Activated CD8-positive, alpha-beta T cell treated with anti-CD3 and anti-CD28 coated beads for 36 hours (primary cell): ENCODE measurements around the gene GPR158. TPM values are rescaled to one million over a fixed set of nuclear protein-coding genes. Genes with fewer than 3 reads are reported as not detected.

Source experiments
- ATAC-seq: fragments of 200-7000 bp; cut with Tn5 transposase; one replicate; pipeline ENCODE4 v1.10.0; 2021; ENCODE audit warnings: mild to moderate bottlenecking, moderate library complexity
- CTCF ChIA-PET: fragments of 350-600 bp; sonication (Branson Sonifier 250); formaldehyde crosslinking; loops from one replicate; lab custom pipeline; 2021; ENCODE audit warnings: antibody characterized with exemption; lab: Charles Lee
- POLR2A ChIA-PET: fragments of 350-600 bp; sonication (Branson Sonifier 250); formaldehyde crosslinking; loops from one replicate; lab custom pipeline; 2021; ENCODE audit warnings: antibody characterized with exemption; lab: Charles Lee
- DNase-seq: peaks from one replicate; pipeline ENCODE4 v3.0.0-alpha.2; 2020
- H3K27ac Mint-ChIP-seq: one replicate; pipeline ENCODE4 v1.8.0; 2021; ENCODE audit warnings: mild to moderate bottlenecking, mixed read lengths
- H3K27me3 Mint-ChIP-seq: one replicate; pipeline ENCODE4 v1.8.0; 2021; ENCODE audit warnings: mixed read lengths
- H3K36me3 Mint-ChIP-seq: one replicate; pipeline ENCODE4 v1.8.0; 2021; ENCODE audit warnings: low read depth, mixed read lengths
- H3K4me1 Mint-ChIP-seq: one replicate; pipeline ENCODE4 v1.8.0; 2021; ENCODE audit warnings: low read depth, mixed read lengths
- H3K4me3 Mint-ChIP-seq: one replicate; pipeline ENCODE4 v1.8.0; 2021; ENCODE audit warnings: mild to moderate bottlenecking, moderate library complexity, mixed read lengths
- H3K9me3 Mint-ChIP-seq: one replicate; pipeline ENCODE4 v1.8.0; 2021; ENCODE audit warnings: mixed read lengths
- intact Hi-C: fragments of 100-400 bp; cut with micrococcal nuclease; formaldehyde crosslinking; loops from one replicate; pipeline ENCODE4 v1.10.0; 2022
- total RNA-seq, 2 experiments: library from RNA; stranded (reverse); gene quantifications; one replicate each; pipeline ENCODE4 v1.2.3, GENCODE V29; 2021
- TF ChIP-seq, protein P1 (sequence below): fragments of 200-600 bp; IDR thresholded peaks from one replicate; pipeline ENCODE4 v1.8.0; 2022; ENCODE audit warnings: antibody characterized with exemption, mild to moderate bottlenecking

GPR158 gene
- total RNA-seq, 2 experiments from 2014 or later, result not detected

DNA sequence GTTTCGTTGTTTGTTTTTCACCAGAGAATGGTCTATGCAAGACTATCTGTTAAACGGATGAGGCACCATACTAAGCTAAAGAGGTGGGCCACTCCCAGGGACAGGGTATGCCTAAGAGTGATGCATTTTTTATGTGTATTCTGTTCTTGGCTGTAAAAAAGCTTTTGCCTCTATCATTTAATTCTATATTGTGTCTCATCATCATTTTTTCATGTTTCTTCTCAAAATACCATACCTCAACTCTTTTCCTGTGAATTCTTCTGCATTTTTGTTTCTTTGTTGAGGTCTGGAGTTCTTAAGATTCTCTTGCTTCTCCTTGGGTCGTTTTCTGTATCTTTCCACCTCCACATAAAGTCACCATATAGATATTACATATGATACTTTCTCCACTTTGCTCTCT, 357.4 kb downstream of the GPR158 start:
- POLR2A ChIA-PET, result no interaction called here
- H3K4me3 Mint-ChIP-seq, result no peak overlapping the region
- DNase-seq (no peak), ATAC-seq (no peak)
- H3K9me3 Mint-ChIP-seq, result no peaks in the 10 kb centered on the region
- intact Hi-C loops, result no loop called here
- TF ChIP-seq, protein P1, sequence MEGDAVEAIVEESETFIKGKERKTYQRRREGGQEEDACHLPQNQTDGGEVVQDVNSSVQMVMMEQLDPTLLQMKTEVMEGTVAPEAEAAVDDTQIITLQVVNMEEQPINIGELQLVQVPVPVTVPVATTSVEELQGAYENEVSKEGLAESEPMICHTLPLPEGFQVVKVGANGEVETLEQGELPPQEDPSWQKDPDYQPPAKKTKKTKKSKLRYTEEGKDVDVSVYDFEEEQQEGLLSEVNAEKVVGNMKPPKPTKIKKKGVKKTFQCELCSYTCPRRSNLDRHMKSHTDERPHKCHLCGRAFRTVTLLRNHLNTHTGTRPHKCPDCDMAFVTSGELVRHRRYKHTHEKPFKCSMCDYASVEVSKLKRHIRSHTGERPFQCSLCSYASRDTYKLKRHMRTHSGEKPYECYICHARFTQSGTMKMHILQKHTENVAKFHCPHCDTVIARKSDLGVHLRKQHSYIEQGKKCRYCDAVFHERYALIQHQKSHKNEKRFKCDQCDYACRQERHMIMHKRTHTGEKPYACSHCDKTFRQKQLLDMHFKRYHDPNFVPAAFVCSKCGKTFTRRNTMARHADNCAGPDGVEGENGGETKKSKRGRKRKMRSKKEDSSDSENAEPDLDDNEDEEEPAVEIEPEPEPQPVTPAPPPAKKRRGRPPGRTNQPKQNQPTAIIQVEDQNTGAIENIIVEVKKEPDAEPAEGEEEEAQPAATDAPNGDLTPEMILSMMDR, result no peak
- H3K27ac Mint-ChIP-seq, result no peak overlapping the region
- H3K4me1 Mint-ChIP-seq, result no peaks in the 10 kb centered on the region
- CTCF ChIA-PET, result no interaction called here
- H3K36me3 Mint-ChIP-seq, result no peaks in the 10 kb centered on the region
- H3K27me3 Mint-ChIP-seq, result no peaks in the 10 kb centered on the region

DNA sequence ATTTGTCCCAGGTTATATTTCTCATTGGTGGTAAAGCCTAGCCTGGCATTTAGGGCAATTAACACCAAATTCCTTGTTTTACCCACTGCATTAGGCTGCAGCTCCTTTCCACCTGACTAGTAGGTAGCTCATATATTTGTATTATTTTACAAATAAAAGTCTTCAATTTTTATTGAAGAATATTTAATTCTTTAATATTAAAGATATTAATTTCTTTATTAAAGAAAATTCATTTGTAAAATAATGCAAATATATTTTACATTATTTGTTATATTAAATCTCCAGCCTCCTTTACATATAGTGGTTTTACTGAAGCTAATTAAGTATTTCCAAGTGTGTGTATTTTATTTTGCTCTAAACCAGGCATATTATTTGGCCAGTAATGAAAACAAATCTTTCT, 361.2 kb downstream of the GPR158 start:
- no peaks in the 10 kb centered on the region for H3K36me3 Mint-ChIP-seq
- POLR2A ChIA-PET, result no interaction called here
- DNase-seq, result no peak
- H3K4me3 Mint-ChIP-seq, result no peak overlapping the region
- H3K4me1 Mint-ChIP-seq, result no peaks in the 10 kb centered on the region
- TF ChIP-seq, protein P1, result no peak
- intact Hi-C loops, result no loop called here
- CTCF ChIA-PET, result no interaction called here
- H3K27me3 Mint-ChIP-seq, result no peaks in the 10 kb centered on the region
- no peak for ATAC-seq
- H3K9me3 Mint-ChIP-seq, result no peaks in the 10 kb centered on the region
- H3K27ac Mint-ChIP-seq, result no peak overlapping the region

DNA sequence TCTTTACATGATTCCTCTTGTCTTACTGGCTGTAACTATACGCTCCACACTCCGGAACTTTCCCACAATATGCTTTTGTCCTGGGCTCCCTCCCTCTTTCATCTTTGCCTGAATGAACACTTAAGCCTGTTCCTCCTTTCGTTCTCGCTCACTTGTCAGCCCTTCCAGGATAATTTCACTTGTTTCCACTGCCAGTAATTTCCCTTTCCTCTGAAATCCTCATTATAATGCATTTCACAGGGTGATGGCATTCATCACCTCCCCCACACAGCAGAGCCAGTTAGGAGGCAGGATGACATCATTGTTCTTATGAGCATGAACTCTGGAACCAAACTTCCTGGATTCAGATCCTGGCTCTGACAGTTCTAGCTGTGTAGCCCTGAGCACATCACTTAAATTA, 372.6 kb downstream of the GPR158 start:
- Mint-ChIP-seq H3K36me3 (no peaks in the 10 kb centered on the region), H3K27me3 (no peaks in the 10 kb centered on the region)
- POLR2A ChIA-PET, result no interaction called here

DNA sequence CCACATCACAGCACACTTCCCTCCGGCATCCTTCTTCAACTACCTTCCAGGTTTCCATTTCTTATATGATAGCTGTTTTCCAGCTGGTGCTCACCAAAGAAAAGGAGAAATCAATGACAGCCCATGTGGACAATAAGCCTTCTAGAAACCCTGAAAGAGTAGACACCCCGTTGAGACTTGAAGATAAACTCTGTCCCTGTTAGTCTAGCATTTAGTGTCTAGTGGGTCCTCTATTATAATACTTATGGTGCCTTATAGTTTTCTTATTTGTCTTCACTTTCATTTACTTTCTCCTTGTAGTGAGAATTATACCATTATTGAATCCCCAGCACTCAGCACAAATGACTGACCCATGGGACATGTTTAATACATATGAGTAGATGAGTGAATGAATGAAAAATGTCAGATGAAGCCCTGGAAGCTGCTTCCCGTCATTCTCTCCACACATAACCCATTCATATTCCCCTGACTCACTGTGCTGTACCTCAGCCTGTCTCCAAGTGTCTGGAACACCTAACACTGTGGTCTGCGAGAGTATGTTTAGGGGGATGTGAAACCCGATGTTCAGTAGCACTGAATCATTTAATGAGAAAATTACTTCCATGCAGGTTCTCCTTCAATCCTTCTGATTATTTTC, 377.6 kb downstream of the GPR158 start:
- Mint-ChIP-seq H3K36me3 (no peaks in the 10 kb centered on the region), H3K4me3 (no peak overlapping the region), H3K27me3 (no peaks in the 10 kb centered on the region), H3K4me1 (no peaks in the 10 kb centered on the region), H3K9me3 (no peaks in the 10 kb centered on the region), H3K27ac (no peak overlapping the region)
- ChIA-PET CTCF (no interaction called here), POLR2A (no interaction called here)
- DNase-seq (no peak), ATAC-seq (no peak)
- TF ChIP-seq, protein P1, result no peak
- intact Hi-C loops, result no loop called here

More for the DNA sequence above, 372.6 kb downstream of the GPR158 start:
- Mint-ChIP-seq H3K4me3 (no peak overlapping the region), H3K9me3 (no peaks in the 10 kb centered on the region), H3K27ac (no peak overlapping the region), H3K4me1 (no peaks in the 10 kb centered on the region)
- TF ChIP-seq, protein P1, result no peak
- DNase-seq (no peak), ATAC-seq (no peak)
- intact Hi-C loops, result no loop called here
- CTCF ChIA-PET, result no interaction called here

DNA sequence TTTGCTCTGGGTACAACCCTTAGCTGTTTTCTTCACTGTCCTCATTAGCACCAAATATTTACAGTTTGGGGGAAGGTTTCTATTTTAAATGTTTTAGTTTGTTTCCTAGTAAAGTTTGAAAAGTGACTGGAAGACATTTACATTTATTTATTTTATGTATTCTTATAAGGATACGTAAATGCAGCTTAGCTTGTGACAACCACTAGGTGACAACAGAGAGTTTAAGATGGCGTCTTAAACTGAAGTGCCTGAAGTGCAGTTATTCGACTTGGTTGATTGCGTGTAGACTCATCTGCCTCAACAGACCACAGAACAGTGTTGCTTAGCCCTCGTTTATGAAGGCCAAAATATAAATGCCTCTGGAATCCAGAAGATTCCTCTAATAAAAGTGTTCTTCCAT, 381.1 kb downstream of the GPR158 start:
- Mint-ChIP-seq H3K36me3 (no peaks in the 10 kb centered on the region), H3K9me3 (no peaks in the 10 kb centered on the region), H3K27ac (no peak overlapping the region), H3K4me1 (no peaks in the 10 kb centered on the region), H3K27me3 (no peaks in the 10 kb centered on the region), H3K4me3 (no peak overlapping the region)
- TF ChIP-seq, protein P1, result no peak
- ATAC-seq (no peak), DNase-seq (no peak)
- intact Hi-C loops, result no loop called here
- ChIA-PET CTCF (no interaction called here), POLR2A (no interaction called here)
